A549 (cell line): ENCODE measurements around the gene POLD4. TPM values are rescaled to one million over a fixed set of nuclear protein-coding genes. Genes with fewer than 3 reads are reported as not detected.

ENCODE experiments used
- ATAC-seq, 2 experiments: fragments of 200-7000 bp in 1 of 2; fragments of >200 bp in 1 of 2; cut with Nextera tagmentation in 1 of 2; cut with Tn5 transposase in 1 of 2; 3 replicates each; pipeline versions ENCODE4 v1.8.0 to v1.9.1; 2018 to 2020; ENCODE audit warnings: mild to moderate bottlenecking in 1 of 2, moderate library complexity in 1 of 2
- CTCF ChIA-PET: fragments of 300-600 bp; sonication (Branson Sonifier 250); formaldehyde crosslinking; extraction: SDS; loops from one replicate; lab custom pipeline; 2021; ENCODE audit warnings: antibody characterized with exemption, inconsistent platforms; lab: Yijun Ruan, JAX
- POLR2A ChIA-PET: fragments of 350-600 bp; formaldehyde crosslinking; extraction: SDS; loops from one replicate; lab custom pipeline; 2021; ENCODE audit warnings: antibody characterized with exemption, inconsistent platforms; lab: Yijun Ruan, JAX
- DNase-seq, 2 experiments: peaks; one replicate each; pipeline versions ENCODE4 v3.0.0 to v3.0.0-alpha.2; 2011 to 2016; ENCODE audit warnings: low read depth in 1 of 2, low spot score in 1 of 2
- FAIRE-seq: peaks from 2 replicates; lab custom pipeline; 2011; peaks lifted over from hg19 to GRCh38; lab: Jason Lieb, UNC
- H3K27ac ChIP-seq, 2 experiments: fragments of >200 bp; sonication (Bioruptor Twin); formaldehyde crosslinking; 3 replicates each; pipeline ENCODE4 v1.5.1; 2016 to 2017
- H3K4me1 ChIP-seq: fragments of >200 bp; sonication (Bioruptor Twin); formaldehyde crosslinking; 3 replicates; pipeline ENCODE4 v1.6.1; 2016
- H3K4me2 ChIP-seq: fragments of >200 bp; sonication (Bioruptor Twin); formaldehyde crosslinking; 3 replicates; pipeline ENCODE4 v1.6.1; 2016
- H3K4me3 ChIP-seq: fragments of >200 bp; sonication (Bioruptor Twin); formaldehyde crosslinking; 3 replicates; pipeline ENCODE4 v1.5.1; 2016
- H3K9me3 ChIP-seq: fragments of >200 bp; sonication (Bioruptor Twin); formaldehyde crosslinking; 3 replicates; pipeline ENCODE4 v1.6.1; 2016
- BCL3 ChIP-seq: fragments of >200 bp; sonication (Bioruptor Twin); formaldehyde crosslinking; IDR thresholded peaks from 3 replicates; pipeline ENCODE4 v1.6.1; 2016
- CTCF ChIP-seq: fragments of >200 bp; sonication (Bioruptor Twin); formaldehyde crosslinking; IDR thresholded peaks from 3 replicates; pipeline ENCODE4 v1.5.1; 2016
- E2F6 ChIP-seq: IDR thresholded peaks from 2 replicates; pipeline ENCODE4 v1.6.1; 2012; ENCODE audit warnings: low read depth, borderline replicate concordance
- EHMT2 ChIP-seq: fragments of 200-600 bp; sonication (generic); IDR thresholded peaks from 2 replicates; pipeline ENCODE4 v1.6.1; 2016; ENCODE audit warnings: antibody characterized with exemption, low read depth, mild to moderate bottlenecking, moderate library complexity
- EP300 ChIP-seq, 2 experiments: fragments of >200 bp; sonication (Bioruptor Twin); formaldehyde crosslinking; IDR thresholded peaks; 2 replicates in 1 of 2; 3 replicates in 1 of 2; pipeline ENCODE4 v1.6.1; 2016 to 2017
- FOSL2 ChIP-seq, 2 experiments: fragments of 450-650 bp in 1 of 2; fragments of >200 bp in 1 of 2; sonication (Bioruptor Twin) in 1 of 2; formaldehyde crosslinking; IDR thresholded peaks; 2 replicates each; pipeline versions ENCODE4 v1.5.0 to v1.6.1; 2016 to 2020; ENCODE audit warnings: mild to moderate bottlenecking in 1 of 2, moderate library complexity in 1 of 2
- GATA3 ChIP-seq: IDR thresholded peaks from 2 replicates; pipeline ENCODE4 v1.6.1; 2012; ENCODE audit warnings: borderline replicate concordance
- HES2 ChIP-seq: fragments of >200 bp; sonication (Bioruptor Twin); formaldehyde crosslinking; IDR thresholded peaks from 2 replicates; pipeline ENCODE4 v1.6.1; 2016
- HMGXB4 ChIP-seq: fragments of 250-450 bp; sonication (Bioruptor Pico); IDR thresholded peaks from 2 replicates; pipeline ENCODE4 v1.5.0; 2021; ENCODE audit warnings: mild to moderate bottlenecking, moderate library complexity, borderline replicate concordance
- HOXB13 ChIP-seq: fragments of 250-450 bp; sonication (Bioruptor Pico); IDR thresholded peaks from 2 replicates; pipeline ENCODE4 v1.5.0; 2020; ENCODE audit warnings: low read depth, mild to moderate bottlenecking, moderate library complexity
- HOXB5 ChIP-seq: fragments of 250-450 bp; sonication (Bioruptor Pico); IDR thresholded peaks from 2 replicates; pipeline ENCODE4 v1.5.0; 2020; ENCODE audit warnings: mild to moderate bottlenecking, moderate library complexity
- JUN ChIP-seq, 2 experiments: fragments of >200 bp; sonication (Bioruptor Twin); formaldehyde crosslinking; IDR thresholded peaks; 2 replicates in 1 of 2; 3 replicates in 1 of 2; pipeline ENCODE4 v1.6.1; 2016 to 2017
- KDM1A ChIP-seq: fragments of 200-600 bp; sonication (generic); IDR thresholded peaks from 2 replicates; pipeline ENCODE4 v1.6.1; 2016; ENCODE audit warnings: low read depth, mild to moderate bottlenecking
- KDM5A ChIP-seq: fragments of 200-600 bp; sonication (generic); IDR thresholded peaks from 2 replicates; pipeline ENCODE4 v1.6.1; 2016; ENCODE audit warnings: antibody characterized with exemption, mild to moderate bottlenecking
- REST ChIP-seq: fragments of 200-600 bp; sonication (generic); IDR thresholded peaks from 2 replicates; pipeline ENCODE4 v1.6.1; 2016; ENCODE audit warnings: antibody characterized with exemption, mild to moderate bottlenecking, moderate library complexity
- RFX5 ChIP-seq: fragments of 450-650 bp; IDR thresholded peaks from 2 replicates; pipeline ENCODE4 v1.7.1; 2014; ENCODE audit warnings: antibody characterized with exemption, mild to moderate bottlenecking, moderate library complexity
- USF2 ChIP-seq: fragments of 450-650 bp; IDR thresholded peaks from 2 replicates; pipeline ENCODE4 v1.6.1; 2014; ENCODE audit warnings: antibody characterized with exemption
- ZC3H11A ChIP-seq: fragments of 450-650 bp; IDR thresholded peaks from 2 replicates; pipeline ENCODE4 v1.6.1; 2014; ENCODE audit warnings: antibody characterized with exemption, mild to moderate bottlenecking
- ZFP36 ChIP-seq: fragments of 450-650 bp; IDR thresholded peaks from 2 replicates; pipeline ENCODE4 v1.6.1; 2014; ENCODE audit warnings: borderline replicate concordance; ENCODE audit not compliant: partially characterized antibody
- ZNF302 ChIP-seq: fragments of 250-450 bp; sonication (Bioruptor Pico); IDR thresholded peaks from 2 replicates; pipeline ENCODE4 v1.9.0; 2021; ENCODE audit warnings: inconsistent platforms, mild to moderate bottlenecking, moderate library complexity
- WGBS: methylation state at CpG from one replicate; pipeline ENCODE4 v1.1.6; 2017; ENCODE audit errors: missing lambda C conversion rate; 5-methylcytosine and 5-hydroxymethylcytosine counted together
- polyA plus RNA-seq, 4 experiments: library from polyadenylated mRNA; depleted of rRNA in 3 of 4; stranded (reverse); fragments of >200 nt; fragmentation: RNase III in 1 of 4; extraction: RNeasy Plus Mini Kit Qiagen cat#74134 plus additional on column Dnase treatment in 1 of 4; gene quantifications; 2 replicates in 3 of 4; 3 replicates in 1 of 4; pipeline ENCODE4 v1.2.3, GENCODE V29; 2011 to 2017

POLD4 gene
- polyA plus RNA-seq, 2 of the 4 experiments (the other 2 are of a cell fraction), result 140 to 148 TPM

- peak overlapping the region; percentile 77 for H3K4me3 ChIP-seq
- DNase-seq (no peak), FAIRE-seq (no peak), ATAC-seq (peak; percentile 2 to 12; a peak in 4 of 6 replicates)
- H3K9me3 ChIP-seq, result no peaks in the 10 kb centered on the region
- WGBS, result 29% methylated on average over 24 of the region's 31 CpGs
- ChIA-PET POLR2A (interaction anchor here (0.8 to 2.5 kb wide), 12 partner anchors 9 to 75 kb away, joined by 3 to 21 read pairs (median 3); partner anchors contain the start of genes POLD4 and PPP1CA), CTCF (interaction anchor here (0.6 to 46.2 kb wide), 8 partner anchors 0 to 129 kb away, joined by 3 to 1913 read pairs (median 11); partner anchors contain the start of genes CLCF1, PITPNM1, POLD4 and PPP1CA)
- TF ChIP-seq HES2 (no peak), BCL3 (no peak), EHMT2 (no peak), KDM5A (no peak), GATA3 (no peak), KDM1A (no peak), ZNF302 (no peak), FOSL2 (IDR thresholded peaks at IDR 0.05) (no peak), FOSL2 (CRISPR knock-in tag; IDR thresholded peaks at IDR 0.05) (no peak), JUN (IDR thresholded peaks at IDR 0.05) (no peak), HOXB13 (CRISPR knock-in tag) (no peak), HOXB5 (CRISPR knock-in tag) (no peak), USF2 (no peak), EP300 (IDR thresholded peaks at IDR 0.05) (no peak), RFX5 (no peak), E2F6 (no peak), CTCF (no peak), HMGXB4 (no peak), ZFP36 (no peak), ZC3H11A (no peak), REST (no peak)
- peak overlapping the region; percentile 85 to 90 for H3K27ac ChIP-seq
- H3K4me2 ChIP-seq, result peak overlapping the region; percentile 92
- peaks cover 13% of the 10 kb centered on the region; the same call in 2 of the 3 replicates for H3K4me1 ChIP-seq
These were observed 38.9 kb upstream of the POLD4 start for GRCh38 chr11:67392183-67392715.
